Activated CD4-positive, alpha-beta memory T cell treated with anti-CD3 and anti-CD28 coated beads for 36 hours (primary cell): ENCODE results near the gene GBP7. TPM values are rescaled to one million over a fixed set of nuclear protein-coding genes. Genes with fewer than 3 reads are reported as not detected.

ENCODE experiments used
- CTCF ChIA-PET: fragments of 350-600 bp; sonication (Branson Sonifier 250); formaldehyde crosslinking; loops from one replicate; lab custom pipeline; 2021; ENCODE audit warnings: antibody characterized with exemption, inconsistent platforms; lab: Charles Lee
- POLR2A ChIA-PET: fragments of 350-600 bp; sonication (Branson Sonifier 250); formaldehyde crosslinking; loops from one replicate; lab custom pipeline; 2021; ENCODE audit warnings: antibody characterized with exemption; lab: Charles Lee
- DNase-seq: peaks from one replicate; pipeline ENCODE4 v3.0.0-alpha.2; 2020
- H3K27ac Mint-ChIP-seq: one replicate; pipeline ENCODE4 v1.8.0; 2021; ENCODE audit warnings: mixed read lengths
- H3K27me3 Mint-ChIP-seq: one replicate; pipeline ENCODE4 v1.8.0; 2021; ENCODE audit warnings: mixed read lengths
- H3K36me3 Mint-ChIP-seq: one replicate; pipeline ENCODE4 v1.8.0; 2021; ENCODE audit warnings: mixed read lengths
- H3K4me1 Mint-ChIP-seq: one replicate; pipeline ENCODE4 v1.8.0; 2021; ENCODE audit warnings: low read depth, mixed read lengths
- H3K4me3 Mint-ChIP-seq: one replicate; pipeline ENCODE4 v1.8.0; 2021; ENCODE audit warnings: mild to moderate bottlenecking, mixed read lengths
- H3K9me3 Mint-ChIP-seq: one replicate; pipeline ENCODE4 v1.8.0; 2021; ENCODE audit warnings: mixed read lengths
- intact Hi-C: fragments of 100-400 bp; cut with micrococcal nuclease; formaldehyde crosslinking; loops from one replicate; pipeline ENCODE4 v1.15.1; 2023
- total RNA-seq, 2 experiments: library from RNA; stranded (reverse); gene quantifications; one replicate each; pipeline ENCODE4 v1.2.3, GENCODE V29; 2021

Gene GBP7
- total RNA-seq, 2 experiments from 2014 or later: not detected

DNA sequence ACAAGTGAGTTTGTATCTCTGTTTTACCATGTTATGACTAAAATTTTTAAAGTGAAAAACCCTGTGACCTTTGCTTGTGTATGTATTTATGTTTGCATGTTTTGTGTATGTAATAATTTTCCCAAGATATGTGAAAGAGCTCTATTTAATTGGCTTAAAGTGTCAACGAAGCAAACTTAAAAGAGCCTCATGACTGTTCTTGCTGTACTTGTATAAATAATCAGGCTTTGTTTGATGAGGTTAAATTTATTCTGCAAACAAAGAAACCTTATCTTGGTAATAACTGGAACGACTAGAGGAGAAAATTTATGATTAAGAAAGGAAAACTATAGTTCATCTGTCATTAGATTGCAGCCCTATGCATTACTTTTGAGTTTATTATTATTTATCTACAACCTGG lies 6.6 kb downstream of the GBP7 start:
- no peak for DNase-seq

DNA sequence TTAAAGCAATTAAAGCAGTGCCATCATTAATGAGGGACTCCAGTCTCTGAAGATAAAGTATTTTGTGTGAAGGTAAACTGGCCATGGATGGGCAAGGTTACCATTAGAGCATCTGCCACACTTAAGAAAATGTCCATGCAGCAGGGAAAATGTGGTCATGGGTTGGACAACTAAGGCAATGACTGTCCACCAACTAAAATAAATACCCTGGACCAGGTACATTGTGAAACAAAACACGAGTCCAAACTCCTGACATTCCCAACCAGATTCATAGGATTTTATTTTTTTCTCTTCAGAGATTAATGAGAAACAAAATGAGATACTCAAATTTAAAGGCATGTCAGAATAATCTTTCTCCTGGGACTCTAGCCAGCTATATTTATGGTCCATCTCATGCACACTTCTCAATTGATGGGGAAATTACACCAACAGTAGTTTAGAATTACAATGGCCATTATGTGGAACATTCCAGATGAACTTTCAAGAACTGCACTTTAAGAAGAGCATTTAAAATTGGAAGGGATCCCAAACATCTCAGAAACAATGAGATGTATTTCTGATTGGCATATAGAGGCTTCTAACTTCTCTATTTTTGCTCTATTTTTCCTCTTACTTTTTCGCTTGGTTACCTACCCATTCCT lies 8.1 kb downstream of the GBP7 start:
- intact Hi-C loops: no loop called here
- Mint-ChIP-seq H3K4me1 (peaks cover 7% of the 10 kb centered on the region), H3K36me3 (no peaks in the 10 kb centered on the region), H3K4me3 (no peak overlapping the region), H3K9me3 (no peaks in the 10 kb centered on the region), H3K27me3 (no peaks in the 10 kb centered on the region), H3K27ac (no peak overlapping the region)
- POLR2A ChIA-PET: no interaction called here
- CTCF ChIA-PET: no interaction called here
- DNase-seq: no peak

More for the DNA sequence above, 6.6 kb downstream of the GBP7 start:
- Mint-ChIP-seq H3K4me3 (no peak overlapping the region), H3K9me3 (no peaks in the 10 kb centered on the region), H3K27ac (no peak overlapping the region), H3K27me3 (no peaks in the 10 kb centered on the region), H3K36me3 (no peaks in the 10 kb centered on the region), H3K4me1 (peaks cover 7% of the 10 kb centered on the region)
- ChIA-PET CTCF (no interaction called here), POLR2A (no interaction called here)
- intact Hi-C loops: no loop called here

DNA sequence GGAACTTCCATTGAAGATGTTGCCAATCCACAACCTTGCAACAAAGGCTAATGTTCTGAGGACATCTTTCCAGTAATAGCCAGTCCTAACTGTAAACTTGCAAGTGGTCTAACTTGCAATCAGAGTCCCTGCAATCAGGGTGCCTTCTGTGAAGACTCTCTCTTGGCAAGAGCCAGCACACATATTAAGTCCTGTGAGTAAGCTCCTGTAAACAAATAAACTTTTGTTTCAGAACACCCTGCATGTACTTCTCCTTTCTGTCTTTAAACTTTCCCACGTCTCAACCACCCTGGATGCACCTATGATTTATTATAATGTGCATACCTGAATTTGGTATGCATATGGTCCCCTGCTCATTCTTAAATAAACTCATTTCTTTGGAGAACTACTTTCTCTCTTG lies 9.1 kb downstream of the GBP7 start:
- no peak overlapping the region for H3K4me3 Mint-ChIP-seq
- H3K36me3 Mint-ChIP-seq: no peaks in the 10 kb centered on the region
- no peaks in the 10 kb centered on the region for H3K27me3 Mint-ChIP-seq
- intact Hi-C loops: no loop called here
- H3K9me3 Mint-ChIP-seq: peaks cover 3% of the 10 kb centered on the region
- no peak overlapping the region for H3K27ac Mint-ChIP-seq
- ChIA-PET POLR2A (no interaction called here), CTCF (no interaction called here)
- peaks cover 7% of the 10 kb centered on the region for H3K4me1 Mint-ChIP-seq
- DNase-seq: no peak

DNA sequence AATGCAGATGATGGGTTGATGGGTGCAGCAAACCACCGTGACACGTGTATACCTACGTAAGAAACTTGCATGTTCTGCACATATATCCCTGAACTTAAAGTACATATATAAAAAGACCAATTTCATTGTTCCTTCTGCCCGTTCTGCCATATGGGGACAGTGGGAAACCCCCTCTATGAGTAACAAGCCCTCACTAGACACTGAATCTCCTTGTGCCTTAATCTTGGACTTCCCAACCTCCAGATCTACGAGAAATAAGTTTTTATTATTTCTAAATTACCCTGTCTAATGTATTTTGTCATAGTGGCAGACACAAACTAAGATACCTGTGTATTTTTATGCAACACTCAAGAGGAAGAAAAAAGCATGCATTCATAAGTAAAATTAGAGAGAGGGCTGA lies 10.0 kb downstream of the GBP7 start:
- CTCF ChIA-PET: no interaction called here
- Mint-ChIP-seq H3K4me3 (no peak overlapping the region), H3K4me1 (peaks cover 3% of the 10 kb centered on the region), H3K9me3 (peaks cover 12% of the 10 kb centered on the region), H3K36me3 (peaks cover 6% of the 10 kb centered on the region), H3K27me3 (no peaks in the 10 kb centered on the region), H3K27ac (no peak overlapping the region)
- no peak for DNase-seq
- intact Hi-C loops: no loop called here
- POLR2A ChIA-PET: no interaction called here

DNA sequence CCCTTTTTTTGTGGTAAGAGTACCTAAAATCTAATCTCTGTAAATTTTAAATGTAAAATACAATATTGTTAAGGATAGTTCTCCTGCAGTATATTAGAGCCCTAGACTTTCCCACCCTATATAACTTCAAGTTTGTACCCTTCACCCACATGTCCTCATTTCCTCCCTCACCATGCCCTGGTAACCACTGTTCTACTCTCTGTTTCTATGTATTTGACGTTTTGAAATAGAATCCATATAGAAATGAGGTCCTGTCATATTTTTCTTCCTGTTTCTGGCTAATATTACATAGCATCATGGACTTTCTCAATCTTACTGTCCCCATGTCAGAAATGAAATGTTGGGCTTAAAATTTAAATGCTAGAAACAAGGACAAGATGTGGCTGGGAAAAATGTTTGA lies 24.8 kb downstream of the GBP7 start:
- Mint-ChIP-seq H3K9me3 (peaks cover 5% of the 10 kb centered on the region), H3K27ac (no peak overlapping the region), H3K27me3 (peaks cover 7% of the 10 kb centered on the region), H3K4me1 (peaks cover 3% of the 10 kb centered on the region), H3K4me3 (no peak overlapping the region), H3K36me3 (no peaks in the 10 kb centered on the region)
- intact Hi-C loops: no loop called here
- ChIA-PET POLR2A (no interaction called here), CTCF (no interaction called here)
- no peak for DNase-seq

DNA sequence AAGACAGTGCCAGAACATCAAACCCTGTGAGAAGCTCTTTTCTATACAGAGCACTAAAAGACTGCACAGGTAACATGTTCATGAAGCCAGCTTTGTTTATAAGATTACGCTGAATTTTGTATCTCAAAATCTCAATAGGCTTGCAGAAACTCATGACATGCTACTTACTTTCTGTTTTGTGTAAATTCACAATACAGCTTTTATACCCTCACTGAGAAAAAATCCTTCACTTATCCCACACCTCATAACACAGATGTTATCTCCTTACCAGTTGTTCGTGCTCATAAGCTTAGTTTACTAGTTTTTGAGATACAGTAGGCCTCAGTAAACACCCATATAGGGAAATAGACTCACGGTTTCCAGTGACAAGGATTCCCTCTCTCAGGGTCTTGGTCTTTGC lies 25.8 kb downstream of the GBP7 start:
- DNase-seq: no peak
- intact Hi-C loops: no loop called here
- H3K9me3 Mint-ChIP-seq: no peaks in the 10 kb centered on the region
- ChIA-PET POLR2A (no interaction called here), CTCF (no interaction called here)
- H3K36me3 Mint-ChIP-seq: no peaks in the 10 kb centered on the region
- no peak overlapping the region for H3K4me3 Mint-ChIP-seq
- H3K27me3 Mint-ChIP-seq: peaks cover 7% of the 10 kb centered on the region
- H3K27ac Mint-ChIP-seq: no peak overlapping the region
- H3K4me1 Mint-ChIP-seq: peaks cover 3% of the 10 kb centered on the region

DNA sequence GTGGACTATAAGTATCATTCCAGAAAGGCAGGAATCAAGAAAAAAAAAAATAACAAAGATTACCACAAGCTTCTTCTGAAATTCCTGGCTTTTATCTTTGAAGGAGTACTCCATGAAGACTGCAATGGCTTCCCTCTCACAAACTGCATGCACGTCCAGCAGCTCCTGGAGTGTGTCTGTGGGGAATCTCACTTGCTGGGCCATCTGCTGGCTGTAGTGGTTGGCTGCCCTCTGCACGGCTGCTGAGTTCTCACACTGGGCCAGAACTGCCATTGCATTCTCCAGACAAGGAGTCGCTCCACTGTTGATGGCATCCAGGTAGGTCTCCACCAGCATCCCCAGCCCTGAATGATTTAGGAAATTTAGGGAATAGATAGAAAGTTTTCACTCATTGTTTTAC lies 26.6 kb downstream of the GBP7 start:
- ChIA-PET POLR2A (no interaction called here), CTCF (no interaction called here)
- no peak for DNase-seq
- H3K9me3 Mint-ChIP-seq: no peaks in the 10 kb centered on the region
- no peak overlapping the region for H3K4me3 Mint-ChIP-seq
- H3K27me3 Mint-ChIP-seq: peaks cover 7% of the 10 kb centered on the region
- intact Hi-C loops: no loop called here
- no peaks in the 10 kb centered on the region for H3K36me3 Mint-ChIP-seq
- no peak overlapping the region for H3K27ac Mint-ChIP-seq
- H3K4me1 Mint-ChIP-seq: peaks cover 3% of the 10 kb centered on the region

DNA sequence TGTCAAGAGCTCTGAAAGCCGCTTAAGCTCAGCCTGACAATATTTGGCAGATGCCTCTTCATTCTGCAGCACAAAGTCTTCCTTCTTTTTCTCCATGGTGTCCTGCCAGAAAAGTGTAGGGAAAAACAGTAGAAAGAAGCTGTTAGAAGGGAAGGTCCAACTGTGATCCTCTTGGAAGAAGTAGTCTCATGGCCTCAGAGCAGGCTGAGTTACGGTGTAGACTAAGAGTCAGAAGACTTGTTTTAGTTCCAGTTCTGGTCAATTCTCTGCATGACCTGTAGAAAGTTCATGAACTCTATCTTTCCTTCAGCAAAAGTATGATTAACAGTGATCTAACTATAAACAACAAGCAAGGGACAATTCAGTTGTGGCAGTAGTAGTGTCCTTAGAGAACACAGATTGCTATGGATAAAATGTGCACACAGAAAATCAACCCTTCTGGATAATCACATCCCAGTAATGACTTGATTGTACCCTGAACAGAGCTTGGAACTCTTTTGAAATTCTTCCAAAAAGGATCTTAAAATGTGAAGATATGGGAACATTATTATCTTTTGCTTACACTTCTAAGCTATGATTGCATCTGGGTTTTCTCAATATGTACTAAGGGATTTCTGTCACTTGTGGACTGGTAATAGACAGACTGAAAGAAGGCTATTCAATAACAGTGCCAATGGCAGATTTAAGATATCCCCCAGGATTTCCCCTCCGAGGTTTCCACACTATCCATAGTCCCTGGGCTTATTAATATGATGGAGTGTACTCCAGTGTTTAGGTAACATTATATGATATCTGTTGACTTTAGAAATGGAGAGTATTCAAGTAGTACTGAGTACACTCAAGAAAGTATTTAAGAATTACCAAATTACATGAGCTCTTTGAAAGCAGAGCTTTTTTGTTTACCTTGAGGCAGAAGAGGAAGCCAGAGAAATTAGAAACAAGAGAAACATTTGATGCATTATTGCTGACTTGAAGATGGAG lies 27.8 kb downstream of the GBP7 start:
- DNase-seq: no peak
- no peak overlapping the region for H3K4me3 Mint-ChIP-seq
- peaks cover 3% of the 10 kb centered on the region for H3K4me1 Mint-ChIP-seq
- H3K27ac Mint-ChIP-seq: no peak overlapping the region
- peaks cover 7% of the 10 kb centered on the region for H3K27me3 Mint-ChIP-seq
- ChIA-PET POLR2A (no interaction called here), CTCF (interaction anchor here (1.5 kb wide), 1 partner anchor 62 kb away, joined by 4 read pairs; no protein-coding TSS in a partner anchor)
- intact Hi-C loops: no loop called here
- H3K9me3 Mint-ChIP-seq: no peaks in the 10 kb centered on the region
- H3K36me3 Mint-ChIP-seq: no peaks in the 10 kb centered on the region

DNA sequence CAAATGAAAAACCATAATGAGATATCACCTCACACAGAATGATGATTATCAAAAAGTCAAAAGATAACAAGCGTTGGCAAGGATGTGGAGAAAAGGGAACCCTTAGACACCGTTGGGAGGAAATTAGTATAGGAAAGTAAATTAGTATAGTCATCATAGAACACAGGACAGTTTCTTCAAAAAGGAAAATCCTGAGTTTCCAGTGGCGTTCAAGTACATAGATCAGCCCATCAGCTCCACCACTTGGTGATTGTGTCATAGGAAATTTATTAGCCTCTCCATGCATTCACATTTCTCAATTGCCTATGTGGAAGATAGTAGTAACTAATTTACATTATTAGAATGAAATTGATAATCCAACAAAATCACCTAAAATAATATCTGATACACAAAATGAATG lies 29.1 kb downstream of the GBP7 start:
- peaks cover 3% of the 10 kb centered on the region for H3K4me1 Mint-ChIP-seq
- POLR2A ChIA-PET: no interaction called here
- H3K27ac Mint-ChIP-seq: no peak overlapping the region
- no peak overlapping the region for H3K4me3 Mint-ChIP-seq
- H3K9me3 Mint-ChIP-seq: no peaks in the 10 kb centered on the region
- DNase-seq: no peak
- CTCF ChIA-PET: no interaction called here
- intact Hi-C loops: no loop called here
- no peaks in the 10 kb centered on the region for H3K36me3 Mint-ChIP-seq
- peaks cover 7% of the 10 kb centered on the region for H3K27me3 Mint-ChIP-seq

DNA sequence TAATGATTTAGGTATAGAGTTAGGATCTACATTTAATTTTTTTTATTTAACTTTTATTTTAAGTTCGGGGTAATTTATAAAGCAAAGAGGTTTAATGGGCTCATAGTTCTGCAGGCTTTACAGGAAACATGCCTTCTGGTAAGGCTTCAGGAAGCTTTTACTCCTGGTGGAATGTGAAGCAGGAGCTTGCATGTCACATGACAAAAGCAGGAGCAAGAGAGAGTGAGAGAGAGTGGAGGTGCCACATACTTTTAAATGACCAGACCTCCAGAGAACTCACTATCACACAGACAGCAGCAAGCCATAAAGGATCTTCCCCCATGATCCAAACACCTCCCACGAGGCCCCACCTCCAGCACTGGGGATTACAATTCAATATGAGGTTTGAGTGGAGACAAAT lies 32.3 kb downstream of the GBP7 start:
- no peak overlapping the region for H3K27ac Mint-ChIP-seq
- DNase-seq: no peak
- no peak overlapping the region for H3K4me3 Mint-ChIP-seq
- H3K36me3 Mint-ChIP-seq: no peaks in the 10 kb centered on the region
- ChIA-PET CTCF (no interaction called here), POLR2A (no interaction called here)
- H3K27me3 Mint-ChIP-seq: peaks cover 5% of the 10 kb centered on the region
- H3K4me1 Mint-ChIP-seq: peaks cover 2% of the 10 kb centered on the region
- H3K9me3 Mint-ChIP-seq: peaks cover 4% of the 10 kb centered on the region
- intact Hi-C loops: no loop called here

DNA sequence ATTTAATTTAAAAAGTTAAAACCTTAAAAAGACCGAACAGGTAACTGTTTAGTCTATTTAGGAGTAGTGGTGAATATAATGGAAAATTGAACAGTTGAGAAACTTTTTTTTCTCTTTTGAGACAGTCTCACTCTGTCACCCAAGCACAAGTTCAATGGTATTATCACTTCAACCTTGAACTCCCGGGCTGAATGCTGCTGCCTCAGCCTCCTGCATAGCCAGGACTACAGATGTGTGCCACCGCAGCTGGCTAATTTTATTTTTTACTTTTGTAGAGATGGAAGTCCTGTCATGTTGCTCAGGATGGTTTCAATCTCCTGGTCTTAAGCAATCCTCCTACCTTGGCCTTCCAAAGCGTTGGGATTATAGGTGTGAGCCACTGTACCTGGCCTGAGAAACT lies 33.6 kb downstream of the GBP7 start:
- CTCF ChIA-PET: no interaction called here
- no peak for DNase-seq
- peaks cover 6% of the 10 kb centered on the region for H3K36me3 Mint-ChIP-seq
- no peak overlapping the region for H3K4me3 Mint-ChIP-seq
- H3K27me3 Mint-ChIP-seq: peaks cover 3% of the 10 kb centered on the region
- H3K4me1 Mint-ChIP-seq: peaks cover 2% of the 10 kb centered on the region
- H3K27ac Mint-ChIP-seq: no peak overlapping the region
- intact Hi-C loops: no loop called here
- H3K9me3 Mint-ChIP-seq: peaks cover 12% of the 10 kb centered on the region
- POLR2A ChIA-PET: no interaction called here

DNA sequence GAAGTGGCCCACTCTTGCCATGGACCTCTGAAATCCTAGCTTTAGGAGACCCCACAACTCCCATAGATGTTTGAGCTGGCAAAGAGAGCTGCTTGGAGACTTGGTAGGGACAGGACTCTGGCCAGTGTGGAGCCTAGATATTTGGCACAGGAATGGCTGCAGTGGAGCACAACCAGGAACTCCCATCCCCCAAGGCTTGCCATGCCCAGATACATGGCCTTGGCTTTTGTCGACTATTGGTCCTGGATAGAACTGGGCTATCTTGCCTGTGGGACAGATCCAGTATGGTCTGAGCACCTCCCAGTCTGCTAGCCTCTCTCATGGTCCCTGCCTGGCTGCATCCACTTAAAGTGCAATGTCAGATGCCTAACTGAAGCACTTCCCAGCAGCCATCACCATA lies 42.1 kb downstream of the GBP7 start:
- intact Hi-C loops: no loop called here
- ChIA-PET POLR2A (no interaction called here), CTCF (interaction anchor here (1.2 to 1.5 kb wide), 2 partner anchors 48 to 62 kb away, joined by 3 to 4 read pairs; no protein-coding TSS in a partner anchor)
- Mint-ChIP-seq H3K4me3 (no peak overlapping the region), H3K27me3 (peaks cover 2% of the 10 kb centered on the region), H3K4me1 (peaks cover 26% of the 10 kb centered on the region), H3K9me3 (peaks cover 13% of the 10 kb centered on the region), H3K36me3 (peaks cover 6% of the 10 kb centered on the region), H3K27ac (no peak overlapping the region)
- no peak for DNase-seq
